HepG2 (cell line): Measurements from ENCODE around the gene TBC1D4. TPM values are rescaled to one million over a fixed set of nuclear protein-coding genes. Genes with fewer than 3 reads are reported as not detected.

Source experiments
- ADNP ChIP-seq: sonication (generic); formaldehyde crosslinking; IDR thresholded peaks from 2 replicates; pipeline ENCODE4 v1.4.0; 2020; ENCODE audit warnings: missing genetic modification reagents
- CREB3 ChIP-seq: sonication (generic); formaldehyde crosslinking; IDR thresholded peaks from 2 replicates; pipeline ENCODE4 v1.5.0; 2020; ENCODE audit warnings: missing genetic modification reagents
- MED13 ChIP-seq: sonication (generic); formaldehyde crosslinking; IDR thresholded peaks from 2 replicates; pipeline ENCODE4 v1.5.0; 2020; ENCODE audit warnings: missing genetic modification reagents
- MEF2D ChIP-seq: sonication (generic); formaldehyde crosslinking; IDR thresholded peaks from 2 replicates; pipeline ENCODE4 v1.5.1; 2020; ENCODE audit warnings: mild to moderate bottlenecking, missing genetic modification reagents
- PITX1 ChIP-seq: sonication (generic); formaldehyde crosslinking; IDR thresholded peaks from 2 replicates; pipeline ENCODE4 v1.5.1; 2020; ENCODE audit warnings: mild to moderate bottlenecking, missing genetic modification reagents
- REST ChIP-seq, 2 experiments: IDR thresholded peaks; 2 replicates each; pipeline ENCODE4 v1.6.1; 2011 to 2012; ENCODE audit warnings: low read length in 2 of 2, borderline replicate concordance in 1 of 2, low read depth in 1 of 2, mild to moderate bottlenecking in 1 of 2, moderate library complexity in 1 of 2
- SP140L ChIP-seq: sonication (generic); formaldehyde crosslinking; IDR thresholded peaks from 2 replicates; pipeline ENCODE4 v1.4.0; 2020; ENCODE audit warnings: missing genetic modification reagents, borderline replicate concordance
- ZFP36 ChIP-seq: fragments of 150-350 bp; IDR thresholded peaks from 2 replicates; pipeline ENCODE4 v1.6.1; 2018; ENCODE audit warnings: borderline replicate concordance, low read length, low read depth; ENCODE audit not compliant: partially characterized antibody
- ZMYM3 ChIP-seq: sonication (generic); formaldehyde crosslinking; IDR thresholded peaks from 2 replicates; pipeline ENCODE4 v1.5.1; 2020; ENCODE audit warnings: mild to moderate bottlenecking, missing genetic modification reagents
- polyA plus RNA-seq, 8 experiments: library from polyadenylated mRNA; depleted of rRNA in 3 of 8; stranded (reverse) in 7 of 8; unstranded in 1 of 8; fragments of >200 nt; fragmentation: Illumina TruSeq in 4 of 8; extraction: Trizol in 4 of 8; gene quantifications; 2 replicates each; pipeline versions ENCODE4 v1.2.1 to v1.2.3, GENCODE V29; 2011 to 2016; ENCODE audit warnings: low read depth in 4 of 8, missing spikeins in 1 of 8, mixed read lengths in 1 of 8; ENCODE audit not compliant: insufficient read depth in 1 of 8
- total RNA-seq, 5 experiments: library from RNA; depleted of rRNA; stranded (reverse); fragments of >200 nt; fragmentation: Illumina TruSeq; extraction: Trizol; gene quantifications; 2 replicates each; pipeline ENCODE4 v1.2.3, GENCODE V29; 2016; ENCODE audit warnings: low read depth in 1 of 5
- TF ChIP-seq, protein P1 (sequence below): sonication (generic); formaldehyde crosslinking; IDR thresholded peaks from 2 replicates; pipeline ENCODE4 v1.4.0; 2020; ENCODE audit warnings: mild to moderate bottlenecking, missing genetic modification reagents
- TF ChIP-seq, protein P2 (sequence below): sonication (generic); formaldehyde crosslinking; conservative IDR thresholded peaks from 2 replicates; pipeline ENCODE4 v1.4.0; 2020; ENCODE audit warnings: mild to moderate bottlenecking, missing genetic modification reagents, moderate library complexity
- TF ChIP-seq, protein P3 (sequence below): IDR thresholded peaks from 2 replicates; pipeline ENCODE4 v1.6.1; 2016; ENCODE audit warnings: low read depth, missing genetic modification reagents, missing compliant biosample characterization

TBC1D4 gene
- total and polyA plus RNA-seq, 2 of the 13 experiments (the other 11 are each of a cell fraction or from before 2014, with no cell fraction given): 35.9 to 64.4 TPM

GRCh38 chr13:75376792-75377402, 105.1 kb downstream of the TBC1D4 start (continued):
- TF ChIP-seq, protein P1, sequence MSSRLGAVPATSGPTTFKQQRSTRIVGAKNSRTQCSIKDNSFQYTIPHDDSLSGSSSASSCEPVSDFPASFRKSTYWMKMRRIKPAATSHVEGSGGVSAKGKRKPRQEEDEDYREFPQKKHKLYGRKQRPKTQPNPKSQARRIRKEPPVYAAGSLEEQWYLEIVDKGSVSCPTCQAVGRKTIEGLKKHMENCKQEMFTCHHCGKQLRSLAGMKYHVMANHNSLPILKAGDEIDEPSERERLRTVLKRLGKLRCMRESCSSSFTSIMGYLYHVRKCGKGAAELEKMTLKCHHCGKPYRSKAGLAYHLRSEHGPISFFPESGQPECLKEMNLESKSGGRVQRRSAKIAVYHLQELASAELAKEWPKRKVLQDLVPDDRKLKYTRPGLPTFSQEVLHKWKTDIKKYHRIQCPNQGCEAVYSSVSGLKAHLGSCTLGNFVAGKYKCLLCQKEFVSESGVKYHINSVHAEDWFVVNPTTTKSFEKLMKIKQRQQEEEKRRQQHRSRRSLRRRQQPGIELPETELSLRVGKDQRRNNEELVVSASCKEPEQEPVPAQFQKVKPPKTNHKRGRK (CRISPR knock-in tag): no peak
- TF ChIP-seq, protein P2, sequence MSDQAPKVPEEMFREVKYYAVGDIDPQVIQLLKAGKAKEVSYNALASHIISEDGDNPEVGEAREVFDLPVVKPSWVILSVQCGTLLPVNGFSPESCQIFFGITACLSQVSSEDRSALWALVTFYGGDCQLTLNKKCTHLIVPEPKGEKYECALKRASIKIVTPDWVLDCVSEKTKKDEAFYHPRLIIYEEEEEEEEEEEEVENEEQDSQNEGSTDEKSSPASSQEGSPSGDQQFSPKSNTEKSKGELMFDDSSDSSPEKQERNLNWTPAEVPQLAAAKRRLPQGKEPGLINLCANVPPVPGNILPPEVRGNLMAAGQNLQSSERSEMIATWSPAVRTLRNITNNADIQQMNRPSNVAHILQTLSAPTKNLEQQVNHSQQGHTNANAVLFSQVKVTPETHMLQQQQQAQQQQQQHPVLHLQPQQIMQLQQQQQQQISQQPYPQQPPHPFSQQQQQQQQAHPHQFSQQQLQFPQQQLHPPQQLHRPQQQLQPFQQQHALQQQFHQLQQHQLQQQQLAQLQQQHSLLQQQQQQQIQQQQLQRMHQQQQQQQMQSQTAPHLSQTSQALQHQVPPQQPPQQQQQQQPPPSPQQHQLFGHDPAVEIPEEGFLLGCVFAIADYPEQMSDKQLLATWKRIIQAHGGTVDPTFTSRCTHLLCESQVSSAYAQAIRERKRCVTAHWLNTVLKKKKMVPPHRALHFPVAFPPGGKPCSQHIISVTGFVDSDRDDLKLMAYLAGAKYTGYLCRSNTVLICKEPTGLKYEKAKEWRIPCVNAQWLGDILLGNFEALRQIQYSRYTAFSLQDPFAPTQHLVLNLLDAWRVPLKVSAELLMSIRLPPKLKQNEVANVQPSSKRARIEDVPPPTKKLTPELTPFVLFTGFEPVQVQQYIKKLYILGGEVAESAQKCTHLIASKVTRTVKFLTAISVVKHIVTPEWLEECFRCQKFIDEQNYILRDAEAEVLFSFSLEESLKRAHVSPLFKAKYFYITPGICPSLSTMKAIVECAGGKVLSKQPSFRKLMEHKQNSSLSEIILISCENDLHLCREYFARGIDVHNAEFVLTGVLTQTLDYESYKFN (CRISPR knock-in tag): peak; percentile 89
- TF ChIP-seq CREB3 (CRISPR knock-in tag): 0 out of 2 replicates have a peak, but pooled peaks have one; percentile 56
- peak; percentile 26; the same call in 1 of the 2 replicates for TF ChIP-seq PITX1 (CRISPR knock-in tag)
- 0 out of 2 replicates have a peak, but pooled peaks have one; percentile 42 for TF ChIP-seq MED13 (CRISPR knock-in tag)
- TF ChIP-seq ZFP36: no peak
- TF ChIP-seq, protein P3, sequence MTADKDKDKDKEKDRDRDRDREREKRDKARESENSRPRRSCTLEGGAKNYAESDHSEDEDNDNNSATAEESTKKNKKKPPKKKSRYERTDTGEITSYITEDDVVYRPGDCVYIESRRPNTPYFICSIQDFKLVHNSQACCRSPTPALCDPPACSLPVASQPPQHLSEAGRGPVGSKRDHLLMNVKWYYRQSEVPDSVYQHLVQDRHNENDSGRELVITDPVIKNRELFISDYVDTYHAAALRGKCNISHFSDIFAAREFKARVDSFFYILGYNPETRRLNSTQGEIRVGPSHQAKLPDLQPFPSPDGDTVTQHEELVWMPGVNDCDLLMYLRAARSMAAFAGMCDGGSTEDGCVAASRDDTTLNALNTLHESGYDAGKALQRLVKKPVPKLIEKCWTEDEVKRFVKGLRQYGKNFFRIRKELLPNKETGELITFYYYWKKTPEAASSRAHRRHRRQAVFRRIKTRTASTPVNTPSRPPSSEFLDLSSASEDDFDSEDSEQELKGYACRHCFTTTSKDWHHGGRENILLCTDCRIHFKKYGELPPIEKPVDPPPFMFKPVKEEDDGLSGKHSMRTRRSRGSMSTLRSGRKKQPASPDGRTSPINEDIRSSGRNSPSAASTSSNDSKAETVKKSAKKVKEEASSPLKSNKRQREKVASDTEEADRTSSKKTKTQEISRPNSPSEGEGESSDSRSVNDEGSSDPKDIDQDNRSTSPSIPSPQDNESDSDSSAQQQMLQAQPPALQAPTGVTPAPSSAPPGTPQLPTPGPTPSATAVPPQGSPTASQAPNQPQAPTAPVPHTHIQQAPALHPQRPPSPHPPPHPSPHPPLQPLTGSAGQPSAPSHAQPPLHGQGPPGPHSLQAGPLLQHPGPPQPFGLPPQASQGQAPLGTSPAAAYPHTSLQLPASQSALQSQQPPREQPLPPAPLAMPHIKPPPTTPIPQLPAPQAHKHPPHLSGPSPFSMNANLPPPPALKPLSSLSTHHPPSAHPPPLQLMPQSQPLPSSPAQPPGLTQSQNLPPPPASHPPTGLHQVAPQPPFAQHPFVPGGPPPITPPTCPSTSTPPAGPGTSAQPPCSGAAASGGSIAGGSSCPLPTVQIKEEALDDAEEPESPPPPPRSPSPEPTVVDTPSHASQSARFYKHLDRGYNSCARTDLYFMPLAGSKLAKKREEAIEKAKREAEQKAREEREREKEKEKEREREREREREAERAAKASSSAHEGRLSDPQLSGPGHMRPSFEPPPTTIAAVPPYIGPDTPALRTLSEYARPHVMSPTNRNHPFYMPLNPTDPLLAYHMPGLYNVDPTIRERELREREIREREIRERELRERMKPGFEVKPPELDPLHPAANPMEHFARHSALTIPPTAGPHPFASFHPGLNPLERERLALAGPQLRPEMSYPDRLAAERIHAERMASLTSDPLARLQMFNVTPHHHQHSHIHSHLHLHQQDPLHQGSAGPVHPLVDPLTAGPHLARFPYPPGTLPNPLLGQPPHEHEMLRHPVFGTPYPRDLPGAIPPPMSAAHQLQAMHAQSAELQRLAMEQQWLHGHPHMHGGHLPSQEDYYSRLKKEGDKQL: 0 out of 2 replicates have a peak, but pooled peaks have one; percentile 15
- peak; percentile 65; the same call in 1 of the 2 replicates for TF ChIP-seq SP140L (CRISPR knock-in tag)
- TF ChIP-seq ADNP (CRISPR knock-in tag): no peak
- no peak for TF ChIP-seq REST (IDR thresholded peaks at IDR 0.05; ENCODE audit: borderline replicate concordance in 1 of 2, low read depth in 1 of 2, low read length in 2 of 2)
- TF ChIP-seq ZMYM3: 0 out of 2 replicates have a peak, but pooled peaks have one; percentile 11
- TF ChIP-seq MEF2D (CRISPR knock-in tag): peak; percentile 25; the same call in 1 of the 2 replicates
